PFSK-1 (cell line): ENCODE measurements around the gene NSFL1C.

Experiments used
- FOXP2 ChIP-seq: optimal IDR thresholded peaks from 2 replicates; pipeline ENCODE3; 2011; ENCODE audit warnings: borderline replicate concordance, control low read depth, inconsistent platforms; ENCODE audit not compliant: insufficient read depth; ENCODE audit errors: extremely low read length, extremely low read depth
- POLR2AphosphoS5 ChIP-seq: IDR thresholded peaks from 2 replicates; pipeline ENCODE4 v1.6.1; 2012; ENCODE audit warnings: low read depth, mild to moderate bottlenecking, control low read depth, low read length, moderate library complexity
- SIN3A ChIP-seq: IDR thresholded peaks from 2 replicates; pipeline ENCODE4 v1.6.1; 2012; ENCODE audit warnings: mild to moderate bottlenecking, low read length, moderate library complexity, borderline replicate concordance; ENCODE audit not compliant: insufficient read depth
- TAF1 ChIP-seq: IDR thresholded peaks from 2 replicates; pipeline ENCODE4 v1.6.1; 2012; ENCODE audit warnings: low read length, control low read depth, borderline replicate concordance; ENCODE audit not compliant: insufficient read depth
- TF ChIP-seq, protein P1 (sequence below), 2 experiments: IDR thresholded peaks; 2 replicates each; pipeline versions ENCODE4 v1.6.1 to v1.8.0; 2011 to 2012; ENCODE audit warnings: low read depth in 2 of 2, low read length in 2 of 2, control low read depth in 1 of 2, inconsistent platforms in 1 of 2, mild to moderate bottlenecking in 1 of 2, moderate library complexity in 1 of 2; ENCODE audit not compliant: insufficient read depth in 1 of 2

Gene NSFL1C

DNA sequence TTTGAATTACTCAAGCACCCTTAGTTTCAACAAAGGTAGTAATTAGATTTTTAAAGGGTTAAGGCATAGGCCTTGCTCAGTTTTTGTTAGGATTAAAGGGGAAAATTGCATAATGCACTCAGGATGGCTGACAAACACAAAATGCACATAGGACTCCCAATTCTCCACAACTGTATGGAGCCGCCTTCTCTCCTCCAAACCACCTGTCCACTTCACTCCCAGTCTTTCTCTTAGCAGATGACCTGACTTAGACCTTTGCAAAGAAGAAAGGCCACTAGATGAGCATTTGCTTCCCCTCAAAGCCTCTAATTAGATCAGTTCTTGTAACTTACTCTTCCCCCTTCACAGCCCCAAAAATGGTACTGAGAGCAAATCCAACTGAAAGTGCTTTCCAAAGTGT, 20.1 kb downstream of the NSFL1C start:
- TF ChIP-seq SIN3A, result no peak
- TF ChIP-seq POLR2AphosphoS5, result no peak
- no peak for TF ChIP-seq FOXP2
- TF ChIP-seq, protein P1, sequence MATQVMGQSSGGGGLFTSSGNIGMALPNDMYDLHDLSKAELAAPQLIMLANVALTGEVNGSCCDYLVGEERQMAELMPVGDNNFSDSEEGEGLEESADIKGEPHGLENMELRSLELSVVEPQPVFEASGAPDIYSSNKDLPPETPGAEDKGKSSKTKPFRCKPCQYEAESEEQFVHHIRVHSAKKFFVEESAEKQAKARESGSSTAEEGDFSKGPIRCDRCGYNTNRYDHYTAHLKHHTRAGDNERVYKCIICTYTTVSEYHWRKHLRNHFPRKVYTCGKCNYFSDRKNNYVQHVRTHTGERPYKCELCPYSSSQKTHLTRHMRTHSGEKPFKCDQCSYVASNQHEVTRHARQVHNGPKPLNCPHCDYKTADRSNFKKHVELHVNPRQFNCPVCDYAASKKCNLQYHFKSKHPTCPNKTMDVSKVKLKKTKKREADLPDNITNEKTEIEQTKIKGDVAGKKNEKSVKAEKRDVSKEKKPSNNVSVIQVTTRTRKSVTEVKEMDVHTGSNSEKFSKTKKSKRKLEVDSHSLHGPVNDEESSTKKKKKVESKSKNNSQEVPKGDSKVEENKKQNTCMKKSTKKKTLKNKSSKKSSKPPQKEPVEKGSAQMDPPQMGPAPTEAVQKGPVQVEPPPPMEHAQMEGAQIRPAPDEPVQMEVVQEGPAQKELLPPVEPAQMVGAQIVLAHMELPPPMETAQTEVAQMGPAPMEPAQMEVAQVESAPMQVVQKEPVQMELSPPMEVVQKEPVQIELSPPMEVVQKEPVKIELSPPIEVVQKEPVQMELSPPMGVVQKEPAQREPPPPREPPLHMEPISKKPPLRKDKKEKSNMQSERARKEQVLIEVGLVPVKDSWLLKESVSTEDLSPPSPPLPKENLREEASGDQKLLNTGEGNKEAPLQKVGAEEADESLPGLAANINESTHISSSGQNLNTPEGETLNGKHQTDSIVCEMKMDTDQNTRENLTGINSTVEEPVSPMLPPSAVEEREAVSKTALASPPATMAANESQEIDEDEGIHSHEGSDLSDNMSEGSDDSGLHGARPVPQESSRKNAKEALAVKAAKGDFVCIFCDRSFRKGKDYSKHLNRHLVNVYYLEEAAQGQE (IDR thresholded peaks at IDR 0.05; ENCODE audit: insufficient read depth in 1 of 2, low read depth in 2 of 2, low read length in 2 of 2), result no peak
- TF ChIP-seq TAF1, result no peak

DNA sequence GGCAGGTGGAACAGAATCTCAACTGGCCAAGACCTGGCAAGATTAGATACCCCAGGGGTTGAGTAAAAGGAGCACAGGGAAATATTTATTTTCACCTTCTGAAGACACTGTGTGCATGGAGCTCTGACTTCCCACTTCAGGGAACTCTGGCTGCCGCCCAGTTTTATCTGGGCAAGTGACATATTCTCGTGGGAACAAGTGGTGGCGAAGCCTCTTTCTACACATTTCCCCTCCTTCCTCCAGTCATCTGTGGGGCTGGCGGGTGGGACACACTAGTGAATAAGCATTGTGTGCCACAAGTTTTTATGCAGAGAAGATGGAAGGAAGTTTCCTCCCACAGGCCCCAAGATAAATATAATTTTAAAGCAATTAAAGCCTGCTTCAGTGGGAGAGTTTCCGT, 23.6 kb downstream of the NSFL1C start:
- TF ChIP-seq FOXP2 (no peak), POLR2AphosphoS5 (no peak), SIN3A (no peak), TAF1 (no peak)
- TF ChIP-seq, protein P1 (IDR thresholded peaks at IDR 0.05; ENCODE audit: insufficient read depth in 1 of 2, low read depth in 2 of 2, low read length in 2 of 2), result no peak

DNA sequence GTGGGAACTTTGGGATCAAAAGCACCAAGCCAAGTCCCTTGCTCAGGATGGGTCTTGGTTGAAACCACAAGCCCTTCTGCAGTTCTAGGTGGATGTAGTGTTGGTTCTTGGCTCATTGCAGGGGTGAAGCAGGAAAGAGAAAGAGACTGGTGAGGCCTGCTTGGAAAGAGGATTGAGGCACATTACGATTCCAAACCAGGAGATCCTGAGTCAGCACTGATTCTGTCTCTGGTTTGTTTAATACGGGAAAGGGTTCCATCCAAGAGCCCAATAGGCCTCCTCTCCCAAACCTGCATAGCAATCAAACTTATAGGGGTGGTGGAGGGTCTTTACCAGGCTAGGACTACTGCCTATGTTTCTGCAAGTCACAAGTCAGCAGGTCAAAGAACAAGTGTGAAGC, 24.3 kb downstream of the NSFL1C start:
- TF ChIP-seq, protein P1 (IDR thresholded peaks at IDR 0.05; ENCODE audit: insufficient read depth in 1 of 2, low read depth in 2 of 2, low read length in 2 of 2), result no peak
- TF ChIP-seq TAF1 (no peak), SIN3A (no peak), FOXP2 (no peak), POLR2AphosphoS5 (no peak)

DNA sequence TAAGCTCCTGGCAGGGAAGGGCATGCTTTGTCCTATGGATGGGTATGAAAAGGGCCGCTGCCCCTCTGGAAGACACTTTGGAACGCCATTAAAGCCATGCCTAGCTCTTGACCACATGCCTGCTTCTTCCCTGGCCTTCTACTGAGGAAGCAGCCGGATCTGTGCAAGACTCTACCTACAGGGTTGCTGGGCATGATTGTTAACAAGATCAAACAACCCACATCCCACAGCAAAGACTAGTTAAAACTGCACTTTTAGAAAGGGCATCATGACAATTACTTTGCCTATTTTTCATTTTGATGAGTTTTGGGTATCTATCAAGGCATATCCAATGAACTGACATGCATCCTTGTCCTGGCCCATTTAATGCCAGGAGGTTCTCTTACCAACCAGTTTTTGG, 25.5 kb downstream of the NSFL1C start:
- TF ChIP-seq SIN3A (no peak), POLR2AphosphoS5 (0 out of 2 replicates have a peak, but pooled peaks have one; percentile 11)

DNA sequence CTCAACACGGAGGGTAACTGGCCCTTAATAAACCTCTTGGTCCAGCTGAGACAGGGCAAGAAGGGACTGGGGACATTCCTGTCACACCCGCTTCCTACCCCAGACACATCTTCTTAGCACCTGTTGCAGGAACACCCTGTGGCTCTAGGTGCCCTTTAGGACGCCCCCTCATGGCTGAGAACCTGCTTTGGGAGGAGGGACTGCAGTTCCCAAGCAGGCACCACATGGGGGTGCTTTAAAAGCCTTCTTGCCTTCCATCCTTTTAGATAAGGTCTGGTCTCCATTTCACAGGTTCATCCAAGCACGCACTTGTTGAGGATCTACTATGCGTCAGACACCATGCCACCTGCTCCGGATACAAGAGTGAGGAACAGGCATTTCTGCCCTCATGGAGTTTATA, 26.6 kb downstream of the NSFL1C start:
- TF ChIP-seq FOXP2 (no peak), TAF1 (no peak), POLR2AphosphoS5 (no peak), SIN3A (no peak)
- TF ChIP-seq, protein P1 (IDR thresholded peaks at IDR 0.05; ENCODE audit: insufficient read depth in 1 of 2, low read depth in 2 of 2, low read length in 2 of 2), result no peak
